ENCODE data around the gene GRIN2C.

The GRIN2C gene

GRCh38 chr17:74796866-74797265 lies 62.8 kb downstream of the GRIN2C start:
- Mint-ChIP-seq H3K27ac (no peak overlapping the region), H3K4me3 (no peak overlapping the region), H3K36me3 (peaks cover 45% of the 10 kb centered on the region), H3K4me1 (no peaks in the 10 kb centered on the region), H3K9me3 (no peaks in the 10 kb centered on the region)
- DNase-seq (ENCODE audit: low spot score in 2 of 2) (no peak), ATAC-seq (no peak)

DNA sequence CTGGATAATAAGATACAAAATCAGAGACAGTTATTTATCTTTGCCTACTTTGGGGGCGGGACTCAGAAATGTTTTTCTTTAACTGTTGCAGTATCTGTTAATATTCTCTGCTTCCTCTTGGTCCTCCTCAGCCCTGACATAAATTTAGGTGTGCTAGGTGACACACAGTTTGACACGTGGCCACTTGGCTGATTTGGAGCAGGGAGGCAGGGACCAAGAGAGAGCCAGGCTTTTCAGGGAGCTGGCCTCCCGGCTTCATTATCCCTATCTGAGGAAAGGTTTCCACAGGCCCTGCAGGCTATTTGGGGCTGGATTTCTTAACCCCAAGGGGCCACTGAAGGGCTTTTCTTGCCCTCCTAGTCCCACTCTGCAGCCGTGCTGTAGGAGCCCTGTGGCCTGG lies 63.5 kb downstream of the GRIN2C start:
- peaks cover 49% of the 10 kb centered on the region for H3K36me3 Mint-ChIP-seq
- peaks cover 6% of the 10 kb centered on the region for H3K4me1 Mint-ChIP-seq
- DNase-seq (ENCODE audit: low spot score in 2 of 2) (no peak), ATAC-seq (no peak)
- no peak overlapping the region for H3K27ac Mint-ChIP-seq
- H3K4me3 Mint-ChIP-seq, result no peak overlapping the region
- H3K9me3 Mint-ChIP-seq, result no peaks in the 10 kb centered on the region

DNA sequence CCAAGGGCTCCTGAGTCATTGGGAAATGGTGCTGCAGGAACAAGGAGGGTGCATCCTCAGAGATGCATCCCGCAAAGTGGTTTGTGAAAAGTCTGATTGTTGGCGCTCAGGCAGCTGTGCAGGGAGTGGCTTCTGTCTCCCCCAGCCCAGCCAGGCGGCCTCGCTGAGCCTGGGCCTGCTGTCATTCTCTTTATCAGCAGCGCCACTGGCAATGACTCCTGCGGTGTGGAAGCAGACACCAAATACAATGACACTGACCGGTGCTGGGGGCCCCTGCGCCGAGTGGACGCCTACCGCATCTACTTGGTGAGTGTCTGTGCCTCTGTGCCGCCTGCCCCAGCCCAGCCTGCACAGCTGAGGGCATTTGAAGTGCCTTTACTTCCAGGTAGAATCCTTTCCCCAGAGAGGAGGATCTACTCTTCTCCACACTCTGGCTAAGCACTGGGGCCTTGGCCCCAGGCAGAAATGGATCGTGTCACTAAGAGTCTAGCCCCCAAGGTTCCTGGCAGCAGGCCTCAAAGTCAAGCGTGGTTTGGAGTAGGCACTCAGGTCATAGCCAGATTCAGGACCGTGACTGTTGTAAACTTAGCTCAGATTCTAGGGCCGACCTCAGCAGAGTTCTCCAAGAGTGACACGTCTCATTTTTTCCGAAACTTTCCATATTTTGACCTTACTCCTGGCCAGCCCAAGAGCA lies 64.2 kb downstream of the GRIN2C start:
- no peak overlapping the region for H3K27ac Mint-ChIP-seq
- H3K36me3 Mint-ChIP-seq, result peaks cover 51% of the 10 kb centered on the region
- H3K4me1 Mint-ChIP-seq, result peaks cover 13% of the 10 kb centered on the region
- DNase-seq (ENCODE audit: low spot score in 2 of 2), result no peak
- no peaks in the 10 kb centered on the region for H3K9me3 Mint-ChIP-seq
- ATAC-seq, result no peak
- H3K4me3 Mint-ChIP-seq, result no peak overlapping the region

GRCh38 chr17:74792586-74793105 lies 67.0 kb downstream of the GRIN2C start:
- DNase-seq (ENCODE audit: low spot score in 2 of 2) (no peak), ATAC-seq (no peak)
- H3K9me3 Mint-ChIP-seq, result no peaks in the 10 kb centered on the region
- peaks cover 68% of the 10 kb centered on the region for H3K36me3 Mint-ChIP-seq
- H3K4me1 Mint-ChIP-seq, result peaks cover 17% of the 10 kb centered on the region
- H3K27ac Mint-ChIP-seq, result no peak overlapping the region
- no peak overlapping the region for H3K4me3 Mint-ChIP-seq
